ENCODE measurements around the gene CSPG4. TPM values are rescaled to one million over a fixed set of nuclear protein-coding genes. Genes with fewer than 3 reads are reported as not detected.
"Not testable (repeated sequence)": the region's sequence is repeated elsewhere in the genome, so short reads cannot be mapped to it uniquely, and the experiment has no call there.

CSPG4 gene
- total RNA-seq, 1 donor from 2014 or later = 0.79 TPM

- FAIRE-seq = peak; percentile 79
These were observed 8.0 kb downstream of the CSPG4 start for GRCh38 chr15:75704618-75705017.

DNA sequence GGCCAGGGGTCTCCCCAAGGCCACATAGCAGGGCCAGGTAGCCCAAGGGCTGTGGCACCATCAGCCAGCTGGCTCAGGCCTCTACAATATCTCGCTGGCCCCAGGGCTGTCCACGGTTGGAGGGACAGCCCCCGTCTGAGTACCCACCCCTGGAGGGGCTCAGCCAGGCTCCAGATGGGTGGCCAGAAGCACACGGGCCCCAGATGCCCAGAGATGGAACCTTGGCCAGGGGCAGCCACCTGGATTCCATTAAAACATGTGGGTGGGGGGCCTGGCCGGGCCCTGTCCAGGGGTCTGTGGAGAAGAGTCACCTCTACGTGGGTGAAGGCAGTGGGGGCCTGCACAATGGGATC is 8.4 kb downstream of the CSPG4 start:
- TF ChIP-seq, protein P1, sequence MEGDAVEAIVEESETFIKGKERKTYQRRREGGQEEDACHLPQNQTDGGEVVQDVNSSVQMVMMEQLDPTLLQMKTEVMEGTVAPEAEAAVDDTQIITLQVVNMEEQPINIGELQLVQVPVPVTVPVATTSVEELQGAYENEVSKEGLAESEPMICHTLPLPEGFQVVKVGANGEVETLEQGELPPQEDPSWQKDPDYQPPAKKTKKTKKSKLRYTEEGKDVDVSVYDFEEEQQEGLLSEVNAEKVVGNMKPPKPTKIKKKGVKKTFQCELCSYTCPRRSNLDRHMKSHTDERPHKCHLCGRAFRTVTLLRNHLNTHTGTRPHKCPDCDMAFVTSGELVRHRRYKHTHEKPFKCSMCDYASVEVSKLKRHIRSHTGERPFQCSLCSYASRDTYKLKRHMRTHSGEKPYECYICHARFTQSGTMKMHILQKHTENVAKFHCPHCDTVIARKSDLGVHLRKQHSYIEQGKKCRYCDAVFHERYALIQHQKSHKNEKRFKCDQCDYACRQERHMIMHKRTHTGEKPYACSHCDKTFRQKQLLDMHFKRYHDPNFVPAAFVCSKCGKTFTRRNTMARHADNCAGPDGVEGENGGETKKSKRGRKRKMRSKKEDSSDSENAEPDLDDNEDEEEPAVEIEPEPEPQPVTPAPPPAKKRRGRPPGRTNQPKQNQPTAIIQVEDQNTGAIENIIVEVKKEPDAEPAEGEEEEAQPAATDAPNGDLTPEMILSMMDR (IDR thresholded peaks at IDR 0.05; ENCODE audit: insufficient read depth, low read length, severe bottlenecking) = no peak
- no peak for DNase-seq (ENCODE audit: low read depth)
- no peaks in the 10 kb centered on the region for H3K36me3 ChIP-seq (ENCODE audit: control insufficient read depth, insufficient read depth, low read length)
- H3K27me3 ChIP-seq (ENCODE audit: control insufficient read depth, insufficient read depth, low read length) = no peaks in the 10 kb centered on the region
- H3K4me3 ChIP-seq (ENCODE audit: low read depth, low read length) = no peak overlapping the region
- FAIRE-seq = no peak

More at GRCh38 chr15:75704618-75705017, 8.0 kb downstream of the CSPG4 start:
- no peak for DNase-seq (ENCODE audit: low read depth)
- no peaks in the 10 kb centered on the region for H3K36me3 ChIP-seq (ENCODE audit: control insufficient read depth, insufficient read depth, low read length)
- H3K4me3 ChIP-seq (ENCODE audit: low read depth, low read length) = no peak overlapping the region
- TF ChIP-seq, protein P1 (IDR thresholded peaks at IDR 0.05; ENCODE audit: insufficient read depth, low read length, severe bottlenecking) = no peak
- no peaks in the 10 kb centered on the region for H3K27me3 ChIP-seq (ENCODE audit: control insufficient read depth, insufficient read depth, low read length)

GRCh38 chr15:75703440-75704262 is 9.0 kb downstream of the CSPG4 start:
- DNase-seq (ENCODE audit: low read depth); H3K4me3 ChIP-seq (ENCODE audit: low read depth, low read length); H3K36me3 ChIP-seq (ENCODE audit: control insufficient read depth, insufficient read depth, low read length); H3K27me3 ChIP-seq (ENCODE audit: control insufficient read depth, insufficient read depth, low read length): not testable (repeated sequence)
- FAIRE-seq = peak; percentile 98

GRCh38 chr15:75702436-75702835 is 10.2 kb downstream of the CSPG4 start:
- no peak overlapping the region for H3K4me3 ChIP-seq (ENCODE audit: low read depth, low read length)
- DNase-seq (ENCODE audit: low read depth) = no peak
- TF ChIP-seq, protein P1 (IDR thresholded peaks at IDR 0.05; ENCODE audit: insufficient read depth, low read length, severe bottlenecking) = no peak
- no peaks in the 10 kb centered on the region for H3K36me3 ChIP-seq (ENCODE audit: control insufficient read depth, insufficient read depth, low read length)
- no peak for FAIRE-seq
- no peaks in the 10 kb centered on the region for H3K27me3 ChIP-seq (ENCODE audit: control insufficient read depth, insufficient read depth, low read length)

DNA sequence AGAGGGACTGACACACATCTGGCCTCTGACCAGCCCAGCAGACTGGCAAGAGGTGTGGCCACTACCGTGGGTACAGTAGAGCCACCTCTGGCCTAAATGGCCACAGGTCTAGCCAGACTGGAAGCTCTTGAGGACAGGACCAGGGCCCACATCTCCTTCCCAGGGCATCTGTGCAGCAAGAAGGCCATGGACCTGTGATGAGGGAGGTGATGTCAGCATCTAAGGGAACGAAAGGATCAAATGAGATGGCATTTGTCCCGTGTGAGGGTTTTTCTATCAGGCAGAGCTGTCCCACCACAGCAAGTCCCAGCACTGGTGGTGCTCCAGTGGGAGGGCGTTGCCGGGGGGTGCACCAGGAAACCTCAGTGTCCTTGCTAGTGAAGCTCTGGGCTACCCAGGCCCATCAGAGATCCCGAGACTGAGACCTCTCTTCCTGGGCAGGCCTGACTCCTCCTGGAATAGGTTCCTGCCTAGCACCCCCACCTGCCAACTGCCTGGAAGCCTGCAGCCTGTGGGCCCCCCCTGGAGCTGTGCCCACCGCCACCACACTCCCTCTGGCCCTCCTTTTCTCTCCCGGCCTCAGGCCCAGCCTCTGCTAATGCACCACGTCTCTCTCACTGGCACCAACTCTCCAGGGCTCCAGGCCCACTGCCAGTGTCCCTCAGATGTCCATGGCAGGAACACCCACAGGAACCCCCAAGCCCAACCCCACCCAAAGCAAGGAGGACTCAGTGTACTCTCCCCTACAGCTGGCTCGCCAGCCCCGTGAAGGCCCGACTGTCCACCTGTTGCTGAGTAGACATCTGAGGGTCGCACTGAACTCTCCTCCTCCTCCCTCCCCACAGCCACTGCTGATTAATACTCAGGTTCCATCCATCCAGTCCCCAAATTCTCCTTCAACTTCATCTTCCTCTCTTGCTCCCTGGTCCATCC is 11.3 kb downstream of the CSPG4 start:
- H3K4me3 ChIP-seq (ENCODE audit: low read depth, low read length); DNase-seq (ENCODE audit: low read depth): not testable (repeated sequence)
- FAIRE-seq = peak; percentile 98

DNA sequence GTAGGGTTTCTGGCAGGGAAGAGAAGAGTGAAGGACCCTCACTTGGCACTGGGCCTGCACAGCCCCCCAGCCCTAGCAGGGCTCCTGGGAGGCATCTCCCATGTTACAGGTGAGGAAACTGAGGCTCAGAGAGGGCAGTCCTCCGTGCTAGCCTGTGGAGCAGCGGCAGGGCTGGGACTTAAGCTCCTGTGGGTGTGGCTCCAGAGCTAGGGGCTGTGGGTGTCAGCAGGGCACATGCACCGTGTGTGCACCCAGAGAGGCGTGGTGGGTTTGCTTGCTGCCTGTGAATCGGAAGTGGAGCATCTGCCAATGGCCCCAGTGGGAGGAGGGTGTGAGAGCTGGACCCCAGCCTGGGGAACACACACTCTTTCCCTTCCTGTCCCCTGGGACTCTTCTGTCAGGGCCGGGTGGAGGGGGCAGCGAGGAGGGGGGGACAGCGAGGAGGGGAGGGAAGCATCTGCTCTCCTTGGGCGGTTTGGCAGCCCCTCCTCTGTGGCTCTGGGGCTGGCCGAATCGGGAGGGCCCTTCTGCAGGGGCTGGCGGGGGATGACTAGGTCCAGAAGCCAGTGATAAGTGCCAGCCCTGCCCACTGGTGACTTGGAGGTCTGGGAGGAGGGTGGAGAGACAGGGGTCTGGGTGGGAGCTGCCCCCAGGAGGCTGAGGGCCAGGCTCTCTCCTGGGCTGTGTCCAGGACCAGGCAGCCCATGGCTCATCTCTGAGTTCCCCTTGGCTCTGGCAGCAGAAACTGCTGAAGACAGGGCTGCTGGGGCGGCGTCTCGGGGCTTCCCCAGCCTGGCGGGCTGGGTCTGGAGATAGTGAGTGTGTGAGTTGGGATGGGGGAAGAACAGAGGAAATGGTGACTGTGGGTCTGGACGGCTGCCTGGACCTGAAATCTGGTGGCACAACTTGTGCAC is 12.4 kb downstream of the CSPG4 start:
- H3K36me3 ChIP-seq (ENCODE audit: control insufficient read depth, insufficient read depth, low read length); H3K27me3 ChIP-seq (ENCODE audit: control insufficient read depth, insufficient read depth, low read length); H3K4me3 ChIP-seq (ENCODE audit: low read depth, low read length): not testable (repeated sequence)
- DNase-seq (ENCODE audit: low read depth) (peak; percentile 65), FAIRE-seq (peak; percentile 95)

More for the DNA sequence above, 11.3 kb downstream of the CSPG4 start:
- not testable (repeated sequence) for H3K36me3 ChIP-seq (ENCODE audit: control insufficient read depth, insufficient read depth, low read length); H3K27me3 ChIP-seq (ENCODE audit: control insufficient read depth, insufficient read depth, low read length)

- not testable (repeated sequence) for H3K36me3 ChIP-seq (ENCODE audit: control insufficient read depth, insufficient read depth, low read length); H3K27me3 ChIP-seq (ENCODE audit: control insufficient read depth, insufficient read depth, low read length); DNase-seq (ENCODE audit: low read depth); H3K4me3 ChIP-seq (ENCODE audit: low read depth, low read length); FAIRE-seq
These were observed 13.1 kb downstream of the CSPG4 start for GRCh38 chr15:75699517-75699916.

DNA sequence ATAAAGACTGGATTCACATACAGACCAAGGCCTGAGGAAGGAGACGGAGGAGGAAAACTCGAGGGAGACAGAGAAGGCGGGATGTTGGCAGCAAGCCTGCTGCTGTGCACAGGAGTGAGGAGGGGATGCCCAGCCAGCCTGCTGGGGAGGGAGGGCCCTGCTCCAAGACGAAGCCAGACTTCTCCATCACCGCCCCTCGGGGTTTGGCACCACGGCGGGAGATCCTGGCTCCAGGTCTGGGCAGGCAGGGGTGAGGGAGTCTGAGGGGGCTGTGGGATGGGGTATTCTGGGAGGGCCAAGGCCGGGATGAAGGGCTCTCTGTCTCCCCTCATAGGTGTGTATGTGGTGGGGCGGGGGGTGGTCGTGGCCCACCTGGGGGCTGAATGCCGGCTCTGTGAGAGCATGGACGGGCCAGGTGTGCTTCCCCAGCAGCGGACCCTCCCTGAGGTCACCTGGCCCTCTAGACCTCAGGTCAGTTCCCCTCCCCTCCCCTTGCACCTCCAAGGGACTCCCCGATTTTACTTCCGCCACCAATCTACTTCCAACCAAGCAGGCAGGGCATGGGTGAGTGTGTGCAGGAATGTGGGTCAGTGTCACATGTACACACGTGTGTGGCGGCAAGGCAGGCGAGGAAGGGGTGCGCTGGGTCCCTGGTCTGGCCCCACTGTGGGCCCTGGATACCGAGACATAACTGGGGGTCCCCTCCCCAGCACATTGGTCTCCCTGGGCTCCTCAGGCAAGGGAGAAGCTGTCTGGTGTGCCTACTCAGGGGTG is 14.5 kb downstream of the CSPG4 start:
- not testable (repeated sequence) for H3K4me3 ChIP-seq (ENCODE audit: low read depth, low read length); H3K27me3 ChIP-seq (ENCODE audit: control insufficient read depth, insufficient read depth, low read length); DNase-seq (ENCODE audit: low read depth); H3K36me3 ChIP-seq (ENCODE audit: control insufficient read depth, insufficient read depth, low read length); FAIRE-seq

All from bronchial epithelial cell (primary cell).